Calu3 (cell line): Measurements from ENCODE around the gene CDSN. TPM values are rescaled to one million over a fixed set of nuclear protein-coding genes. Genes with fewer than 3 reads are reported as not detected.

ENCODE experiments used
- BruUV-seq: library from RNA; stranded (reverse); fragments of 400-500 nt; replicated peaks from 2 replicates; lab custom pipeline; 2021; lab: Mats Ljungman, UMichigan
- CTCF ChIA-PET: fragments of 300-600 bp; sonication (Branson Sonifier 250); formaldehyde crosslinking; loops from one replicate; lab custom pipeline; 2022; ENCODE audit warnings: antibody characterized with exemption; lab: Charles Lee
- DNase-seq: peaks from one replicate; pipeline ENCODE4 v3.0.0; 2022
- H3K27ac Mint-ChIP-seq: one replicate; pipeline ENCODE4 v1.8.0; 2022; ENCODE audit warnings: mixed read lengths; ENCODE audit not compliant: unreplicated experiment
- H3K27me3 Mint-ChIP-seq: one replicate; pipeline ENCODE4 v1.8.0; 2022; ENCODE audit warnings: mixed read lengths; ENCODE audit not compliant: unreplicated experiment
- H3K36me3 Mint-ChIP-seq: one replicate; pipeline ENCODE4 v1.8.0; 2022; ENCODE audit warnings: mild to moderate bottlenecking, moderate library complexity, mixed read lengths; ENCODE audit not compliant: insufficient read depth, unreplicated experiment
- H3K4me1 Mint-ChIP-seq: one replicate; pipeline ENCODE4 v1.8.0; 2022; ENCODE audit warnings: mild to moderate bottlenecking, low read depth, mixed read lengths; ENCODE audit not compliant: unreplicated experiment
- H3K4me3 Mint-ChIP-seq: one replicate; pipeline ENCODE4 v1.8.0; 2022; ENCODE audit warnings: mild to moderate bottlenecking, low read depth, moderate library complexity, mixed read lengths; ENCODE audit not compliant: unreplicated experiment
- H3K9me3 Mint-ChIP-seq: one replicate; pipeline ENCODE4 v1.8.0; 2022; ENCODE audit warnings: low read depth, mixed read lengths; ENCODE audit not compliant: unreplicated experiment
- intact Hi-C: fragments of 100-400 bp; cut with micrococcal nuclease; formaldehyde crosslinking; loops from one replicate; pipeline ENCODE4 v1.10.0; 2022; ENCODE audit not compliant: unreplicated experiment
- total RNA-seq: library from RNA; stranded (reverse); gene quantifications from 2 replicates; pipeline ENCODE4 v1.2.3, GENCODE V29; 2022
- TF ChIP-seq, protein P1 (sequence below): fragments of 200-600 bp; IDR thresholded peaks from one replicate; pipeline ENCODE4 v1.8.0; 2022; ENCODE audit warnings: antibody characterized with exemption; ENCODE audit not compliant: unreplicated experiment

Gene CDSN
- total RNA-seq, 1 experiment from 2014 or later: 0.35 TPM

GRCh38 chr6:31125586-31126363 is 5.5 kb upstream of the CDSN start:
- Mint-ChIP-seq H3K27me3 (no peaks in the 10 kb centered on the region), H3K27ac (peak overlapping the region; percentile 56), H3K36me3 (peaks cover 41% of the 10 kb centered on the region), H3K4me1 (peaks cover 59% of the 10 kb centered on the region), H3K4me3 (peak overlapping the region; percentile 15), H3K9me3 (no peaks in the 10 kb centered on the region)
- TF ChIP-seq, protein P1, sequence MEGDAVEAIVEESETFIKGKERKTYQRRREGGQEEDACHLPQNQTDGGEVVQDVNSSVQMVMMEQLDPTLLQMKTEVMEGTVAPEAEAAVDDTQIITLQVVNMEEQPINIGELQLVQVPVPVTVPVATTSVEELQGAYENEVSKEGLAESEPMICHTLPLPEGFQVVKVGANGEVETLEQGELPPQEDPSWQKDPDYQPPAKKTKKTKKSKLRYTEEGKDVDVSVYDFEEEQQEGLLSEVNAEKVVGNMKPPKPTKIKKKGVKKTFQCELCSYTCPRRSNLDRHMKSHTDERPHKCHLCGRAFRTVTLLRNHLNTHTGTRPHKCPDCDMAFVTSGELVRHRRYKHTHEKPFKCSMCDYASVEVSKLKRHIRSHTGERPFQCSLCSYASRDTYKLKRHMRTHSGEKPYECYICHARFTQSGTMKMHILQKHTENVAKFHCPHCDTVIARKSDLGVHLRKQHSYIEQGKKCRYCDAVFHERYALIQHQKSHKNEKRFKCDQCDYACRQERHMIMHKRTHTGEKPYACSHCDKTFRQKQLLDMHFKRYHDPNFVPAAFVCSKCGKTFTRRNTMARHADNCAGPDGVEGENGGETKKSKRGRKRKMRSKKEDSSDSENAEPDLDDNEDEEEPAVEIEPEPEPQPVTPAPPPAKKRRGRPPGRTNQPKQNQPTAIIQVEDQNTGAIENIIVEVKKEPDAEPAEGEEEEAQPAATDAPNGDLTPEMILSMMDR: no peak
- BruUV-seq: no TSS peak
- CTCF ChIA-PET: interaction anchor here (0.6 to 3.7 kb wide), 13 partner anchors 10 to 241 kb away, joined by 3 to 20 read pairs (median 5); partner anchors contain the start of genes PSORS1C1 and TCF19
- intact Hi-C loops: loop anchor here (5.0 kb wide), 1 partner anchor 208 kb away; no protein-coding TSS in a partner anchor
- peak; percentile 67 for DNase-seq

DNA sequence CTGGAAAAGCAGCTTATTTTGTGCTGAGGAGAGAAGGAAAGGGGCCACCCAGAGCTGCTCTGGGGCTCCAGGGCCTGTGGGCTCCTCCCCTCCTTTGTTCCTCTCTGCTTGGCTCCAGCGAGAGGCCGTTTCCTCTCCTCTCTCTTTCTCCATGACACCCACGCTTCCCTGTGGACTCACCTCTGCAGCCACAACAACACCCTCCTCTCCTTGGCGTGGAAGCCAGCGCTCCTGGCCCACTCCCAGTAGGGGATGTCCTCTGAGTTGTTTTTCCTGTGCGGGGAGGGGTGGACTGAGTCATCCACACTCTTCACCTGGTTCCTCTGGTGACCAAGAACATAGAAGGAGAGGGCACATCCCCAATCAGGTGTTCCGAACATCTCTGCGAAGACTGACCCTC is 4.9 kb upstream of the CDSN start:
- Mint-ChIP-seq H3K27ac (peak overlapping the region; percentile 56), H3K9me3 (no peaks in the 10 kb centered on the region), H3K27me3 (no peaks in the 10 kb centered on the region), H3K36me3 (peaks cover 41% of the 10 kb centered on the region), H3K4me3 (peak overlapping the region; percentile 15), H3K4me1 (peaks cover 59% of the 10 kb centered on the region)
- intact Hi-C loops: loop anchor here (5.0 kb wide), 1 partner anchor 208 kb away; no protein-coding TSS in a partner anchor
- CTCF ChIA-PET: interaction anchor here (0.7 to 3.7 kb wide), 9 partner anchors 10 to 241 kb away, joined by 3 to 20 read pairs (median 4); partner anchors contain the start of gene PSORS1C1
- DNase-seq: peak; percentile 88
- BruUV-seq: no TSS peak
- TF ChIP-seq, protein P1: no peak

- H3K4me3 Mint-ChIP-seq: peak overlapping the region; percentile 42
- TF ChIP-seq, protein P1: no peak
- no peaks in the 10 kb centered on the region for H3K9me3 Mint-ChIP-seq
- intact Hi-C loops: no loop called here
- peak overlapping the region; percentile 91 for H3K27ac Mint-ChIP-seq
- CTCF ChIA-PET: interaction anchor here (0.9 kb wide), 1 partner anchor 21 kb away, joined by 4 read pairs; no protein-coding TSS in a partner anchor
- H3K27me3 Mint-ChIP-seq: no peaks in the 10 kb centered on the region
- peak; percentile 99 for DNase-seq
- H3K36me3 Mint-ChIP-seq: peaks cover 39% of the 10 kb centered on the region
- H3K4me1 Mint-ChIP-seq: peaks cover 56% of the 10 kb centered on the region
- no TSS peak for BruUV-seq
Observed at GRCh38 chr6:31122791-31123706, 2.8 kb upstream of the CDSN start.

- Mint-ChIP-seq H3K36me3 (peaks cover 21% of the 10 kb centered on the region), H3K4me3 (no peak overlapping the region), H3K27ac (peak overlapping the region; percentile 19), H3K9me3 (no peaks in the 10 kb centered on the region), H3K27me3 (no peaks in the 10 kb centered on the region), H3K4me1 (peaks cover 48% of the 10 kb centered on the region)
- intact Hi-C loops: no loop called here
- DNase-seq: no peak
- no TSS peak for BruUV-seq
- TF ChIP-seq, protein P1: no peak
- CTCF ChIA-PET: interaction anchor here (0.7 to 1.2 kb wide), 2 partner anchors 42 to 48 kb away, joined by 3 to 4 read pairs; no protein-coding TSS in a partner anchor
Observed at GRCh38 chr6:31121131-31121790, 1.0 kb upstream of the CDSN start.
